Body of pancreas (tissue), 4 donors: Measurements from ENCODE around the gene TTC28. TPM values are rescaled to one million over a fixed set of nuclear protein-coding genes. Genes with fewer than 3 reads are reported as not detected.
"Not testable (repeated sequence)": the region's sequence is repeated elsewhere in the genome, so short reads cannot be mapped to it uniquely, and the experiment has no call there.

Source experiments
- ATAC-seq: fragments of 150-250 bp; one replicate; pipeline ENCODE4 v1.9.1; 2016
- DNase-seq, 4 donors: peaks; one replicate each; pipeline ENCODE4 v3.0.0-alpha.2; 2019
- H3K27ac ChIP-seq, 4 donors: fragments of 200-600 bp; sonication (generic); 1 replicate in 3 of 4; 2 replicates in 1 of 4; pipeline versions ENCODE4 v1.5.1 to v1.6.1; 2016 to 2019; ENCODE audit warnings: mild to moderate bottlenecking in 1 of 4, mixed read lengths in 1 of 4, moderate library complexity in 1 of 4
- H3K27me3 ChIP-seq, 2 donors: fragments of 200-600 bp; sonication (generic); one replicate each; pipeline ENCODE4 v1.6.0; 2016; ENCODE audit warnings: mild to moderate bottlenecking in 1 of 2
- H3K36me3 ChIP-seq, 2 donors: fragments of 200-600 bp; sonication (generic); replicated peaks in 1 of 2; 2 replicates each; pipeline ENCODE4 v1.5.1; 2016; ENCODE audit warnings: low read depth in 2 of 2; ENCODE audit not compliant: insufficient read depth in 1 of 2
- H3K4me1 ChIP-seq: fragments of 200-600 bp; sonication (generic); one replicate; pipeline ENCODE4 v1.6.0; 2016
- H3K4me3 ChIP-seq, 2 donors: fragments of 200-600 bp; sonication (generic); 1 replicate in 1 of 2; 2 replicates in 1 of 2; pipeline ENCODE4 v1.5.1; 2016 to 2019
- H3K9me3 ChIP-seq, 3 donors: fragments of 200-600 bp; sonication (generic); 1 replicate in 2 of 3; 2 replicates in 1 of 3; pipeline ENCODE4 v1.5.1; 2016
- POLR2A ChIP-seq, 3 donors: fragments of 450-650 bp; IDR thresholded peaks; one replicate each; pipeline ENCODE4 v1.6.1; 2016; ENCODE audit warnings: antibody characterized with exemption in 3 of 3, mild to moderate bottlenecking in 2 of 3
- WGBS, 2 donors: methylation state at CpG; one replicate each; pipeline ENCODE4 v1.1.5; 2017; 5-methylcytosine and 5-hydroxymethylcytosine counted together
- intact Hi-C: fragments of 100-400 bp; cut with DNase I; formaldehyde crosslinking; loops from one replicate; pipeline ENCODE4 v1.15.1; 2023
- total RNA-seq, 2 donors: library from RNA; depleted of rRNA; stranded (reverse); fragments of >200 nt; gene quantifications; one replicate each; pipeline ENCODE4 v1.1.0, GENCODE V29; 2016
- TF ChIP-seq, protein P1 (sequence below), 7 experiments: fragments of 450-650 bp in 4 of 7; fragments of 200-600 bp in 3 of 7; sonication (generic) in 3 of 7; IDR thresholded peaks; one replicate each; pipeline ENCODE4 v1.5.1; 2016 to 2019; ENCODE audit warnings: antibody characterized with exemption in 7 of 7

The TTC28 gene
- total RNA-seq, 2 donors from 2014 or later, result 21.0 to 87.3 TPM

- intact Hi-C loops, result no loop called here
- 77 to 91% methylated on average over 2 of the region's 2 CpGs for WGBS, 2 donors
- TF ChIP-seq, protein P1, sequence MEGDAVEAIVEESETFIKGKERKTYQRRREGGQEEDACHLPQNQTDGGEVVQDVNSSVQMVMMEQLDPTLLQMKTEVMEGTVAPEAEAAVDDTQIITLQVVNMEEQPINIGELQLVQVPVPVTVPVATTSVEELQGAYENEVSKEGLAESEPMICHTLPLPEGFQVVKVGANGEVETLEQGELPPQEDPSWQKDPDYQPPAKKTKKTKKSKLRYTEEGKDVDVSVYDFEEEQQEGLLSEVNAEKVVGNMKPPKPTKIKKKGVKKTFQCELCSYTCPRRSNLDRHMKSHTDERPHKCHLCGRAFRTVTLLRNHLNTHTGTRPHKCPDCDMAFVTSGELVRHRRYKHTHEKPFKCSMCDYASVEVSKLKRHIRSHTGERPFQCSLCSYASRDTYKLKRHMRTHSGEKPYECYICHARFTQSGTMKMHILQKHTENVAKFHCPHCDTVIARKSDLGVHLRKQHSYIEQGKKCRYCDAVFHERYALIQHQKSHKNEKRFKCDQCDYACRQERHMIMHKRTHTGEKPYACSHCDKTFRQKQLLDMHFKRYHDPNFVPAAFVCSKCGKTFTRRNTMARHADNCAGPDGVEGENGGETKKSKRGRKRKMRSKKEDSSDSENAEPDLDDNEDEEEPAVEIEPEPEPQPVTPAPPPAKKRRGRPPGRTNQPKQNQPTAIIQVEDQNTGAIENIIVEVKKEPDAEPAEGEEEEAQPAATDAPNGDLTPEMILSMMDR (IDR thresholded peaks at IDR 0.05), result no peak
- TF ChIP-seq POLR2A (IDR thresholded peaks at IDR 0.05), result no peak
- H3K9me3 ChIP-seq, result no peaks in the 10 kb centered on the region
- H3K36me3 ChIP-seq, result no peaks in the 10 kb centered on the region
- ATAC-seq (no peak), DNase-seq (no peak)
- no peak overlapping the region for H3K27ac ChIP-seq
- H3K4me1 ChIP-seq, result no peaks in the 10 kb centered on the region
- no peaks in the 10 kb centered on the region for H3K27me3 ChIP-seq
- no peak overlapping the region for H3K4me3 ChIP-seq
Measured at GRCh38 chr22:28171115-28171514, 508.5 kb downstream of the TTC28 start.

DNA sequence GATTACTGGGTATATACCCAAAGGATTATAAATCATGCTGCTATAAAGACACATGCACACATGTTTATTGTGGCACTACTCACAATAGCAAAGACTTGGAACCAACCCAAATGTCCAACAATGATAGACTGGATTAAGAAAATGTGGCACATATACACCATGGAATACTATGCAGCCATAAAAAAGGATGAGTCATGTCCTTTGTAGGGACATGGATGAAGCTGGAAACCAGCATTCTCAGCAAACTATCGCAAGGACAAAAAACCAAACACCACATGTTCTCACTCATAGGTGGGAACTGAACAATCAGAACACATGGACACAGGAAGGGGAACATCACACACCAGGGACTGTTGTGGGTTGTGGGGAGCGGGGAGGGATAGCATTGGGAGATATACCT is 510.3 kb downstream of the TTC28 start:
- 94 to 98% methylated on average over 2 of the region's 2 CpGs for WGBS, 2 donors

DNA sequence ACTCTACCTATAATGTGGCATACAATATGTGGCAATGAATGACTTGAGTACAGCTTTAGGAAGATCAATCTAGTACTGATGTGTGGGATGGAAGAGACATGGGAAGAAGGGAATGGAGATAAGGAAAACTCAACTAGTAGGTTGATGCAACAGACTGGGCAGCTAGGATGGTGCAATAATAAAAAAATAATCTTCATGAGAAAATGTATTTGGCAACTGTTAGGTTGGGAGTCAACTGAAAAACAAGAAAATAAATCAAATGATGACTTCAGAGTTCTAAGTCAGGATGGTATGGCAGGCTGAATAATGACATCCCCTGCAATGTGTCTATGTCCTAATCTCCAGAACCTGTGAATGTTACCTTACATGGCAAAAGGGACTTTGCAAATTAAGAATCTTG is 523.8 kb downstream of the TTC28 start:
- no peaks in the 10 kb centered on the region for H3K4me1 ChIP-seq
- no peak for ATAC-seq
- DNase-seq, result no peak
- H3K36me3 ChIP-seq, result no peaks in the 10 kb centered on the region
- H3K4me3 ChIP-seq, result no peak overlapping the region
- intact Hi-C loops, result no loop called here
- no peaks in the 10 kb centered on the region for H3K9me3 ChIP-seq
- TF ChIP-seq POLR2A (IDR thresholded peaks at IDR 0.05), result no peak
- TF ChIP-seq, protein P1 (IDR thresholded peaks at IDR 0.05), result no peak
- no peaks in the 10 kb centered on the region for H3K27me3 ChIP-seq
- H3K27ac ChIP-seq, result no peak overlapping the region

More for the DNA sequence above, 510.3 kb downstream of the TTC28 start:
- ATAC-seq, H3K36me3 ChIP-seq, H3K4me1 ChIP-seq, H3K9me3 ChIP-seq, DNase-seq, H3K4me3 ChIP-seq, intact Hi-C loops, H3K27me3 ChIP-seq, H3K27ac ChIP-seq: not testable (repeated sequence)

GRCh38 chr22:28154861-28155260 is 524.8 kb downstream of the TTC28 start:
- intact Hi-C loops, result no loop called here
- DNase-seq (no peak), ATAC-seq (no peak)
- WGBS, 2 donors, result 77 to 85% methylated on average over 2 of the region's 2 CpGs
- H3K36me3 ChIP-seq, result no peaks in the 10 kb centered on the region
- no peaks in the 10 kb centered on the region for H3K4me1 ChIP-seq
- no peak overlapping the region for H3K4me3 ChIP-seq
- no peak overlapping the region for H3K27ac ChIP-seq
- TF ChIP-seq, protein P1 (IDR thresholded peaks at IDR 0.05), result no peak
- no peak for TF ChIP-seq POLR2A (IDR thresholded peaks at IDR 0.05)
- no peaks in the 10 kb centered on the region for H3K27me3 ChIP-seq
- H3K9me3 ChIP-seq, result no peaks in the 10 kb centered on the region

DNA sequence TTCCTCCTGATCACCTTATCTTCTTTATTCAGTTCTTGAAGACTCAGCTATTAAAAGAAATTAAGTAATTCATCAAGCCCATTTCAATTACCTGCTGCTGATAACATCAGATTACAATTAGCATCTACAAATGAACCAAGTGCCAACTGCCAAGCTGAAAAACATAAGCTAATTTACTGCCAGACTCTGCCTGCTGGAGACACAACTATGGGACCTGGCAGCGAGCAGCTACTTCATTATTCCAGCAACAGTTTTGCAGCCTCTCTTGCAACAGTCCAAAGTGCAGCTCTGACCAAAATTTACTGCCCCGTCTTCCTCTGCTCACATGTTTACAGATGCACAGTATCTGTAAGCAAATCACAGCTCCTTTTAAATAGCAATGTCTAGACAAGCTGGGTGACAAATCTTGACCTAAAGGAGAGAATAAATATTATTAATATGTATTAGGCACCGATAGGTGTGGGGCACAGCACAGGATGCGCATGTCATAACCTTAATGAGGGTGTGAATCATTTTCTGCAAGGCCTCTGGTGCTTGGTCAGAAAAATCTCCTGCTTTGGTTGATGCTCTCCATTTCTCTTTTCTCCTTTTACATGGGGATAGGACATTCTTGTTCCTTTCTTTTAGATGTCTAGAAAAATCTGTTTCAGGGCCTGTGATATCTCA is 528.4 kb downstream of the TTC28 start:
- Histone ChIP-seq H3K9me3 (no peaks in the 10 kb centered on the region), H3K27ac (no peak overlapping the region), H3K27me3 (no peaks in the 10 kb centered on the region), H3K36me3 (no peaks in the 10 kb centered on the region), H3K4me1 (no peaks in the 10 kb centered on the region), H3K4me3 (no peak overlapping the region)
- intact Hi-C loops, result no loop called here
- ATAC-seq (no peak), DNase-seq (no peak)
- TF ChIP-seq, protein P1 (IDR thresholded peaks at IDR 0.05), result no peak
- no peak for TF ChIP-seq POLR2A (IDR thresholded peaks at IDR 0.05)
- WGBS, 2 donors, result 83 to 91% methylated on average over 4 of the region's 4 CpGs
